Stimulated activated naive CD8-positive, alpha-beta T cell treated with anti-CD3 and anti-CD28 coated beads, Interleukin-15, Interleukin-2, amounts not matched to agents 100 U/mL and 50 U/mL, for 24 hours (primary cell): ENCODE measurements around the gene SPTAN1.
"Not testable (repeated sequence)": the region's sequence is repeated elsewhere in the genome, so short reads cannot be mapped to it uniquely, and the experiment has no call there.

ENCODE experiments used
- ATAC-seq: fragments of 150-1000 bp; cut with Tn5 transposase; one replicate; pipeline ENCODE4 v1.10.0; 2021
- DNase-seq: peaks from one replicate; pipeline ENCODE4 v3.0.0; 2021

The SPTAN1 gene

GRCh38 chr9:128553728-128554127, 1.3 kb downstream of the SPTAN1 start:
- ATAC-seq (no peak), DNase-seq (no peak)

GRCh38 chr9:128554155-128554862, 1.9 kb downstream of the SPTAN1 start:
- ATAC-seq (no peak), DNase-seq (peak; percentile 44)

DNA sequence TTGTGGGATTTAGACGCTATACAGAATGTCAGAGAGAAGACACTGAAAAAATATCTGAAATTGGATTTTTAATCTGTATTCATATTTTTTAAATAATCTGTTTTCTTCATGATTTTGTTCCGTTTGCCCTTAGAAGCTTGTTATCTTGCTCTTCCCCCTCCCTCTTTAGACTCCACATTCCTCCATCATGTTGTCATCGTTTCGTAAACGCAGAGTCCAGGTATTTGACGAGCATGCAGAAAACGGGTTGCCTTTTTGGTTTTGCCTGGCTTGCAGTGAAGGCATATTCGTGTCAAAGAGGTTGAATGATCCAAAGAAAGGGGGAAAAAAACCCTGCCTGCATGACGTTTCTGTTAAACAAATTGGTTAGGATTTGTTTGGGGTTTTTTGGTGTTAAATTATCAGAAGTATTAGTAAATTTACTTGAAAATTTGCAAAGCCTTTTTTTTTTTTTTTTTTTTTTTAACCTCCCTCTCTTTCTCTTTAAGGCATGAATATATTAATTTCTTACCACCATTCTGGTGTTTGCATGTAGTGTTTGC, 2.9 kb downstream of the SPTAN1 start:
- no peak for ATAC-seq
- no peak for DNase-seq

- no peak for DNase-seq
- ATAC-seq: no peak
Measured at GRCh38 chr9:128556276-128556675, 3.9 kb downstream of the SPTAN1 start.

DNA sequence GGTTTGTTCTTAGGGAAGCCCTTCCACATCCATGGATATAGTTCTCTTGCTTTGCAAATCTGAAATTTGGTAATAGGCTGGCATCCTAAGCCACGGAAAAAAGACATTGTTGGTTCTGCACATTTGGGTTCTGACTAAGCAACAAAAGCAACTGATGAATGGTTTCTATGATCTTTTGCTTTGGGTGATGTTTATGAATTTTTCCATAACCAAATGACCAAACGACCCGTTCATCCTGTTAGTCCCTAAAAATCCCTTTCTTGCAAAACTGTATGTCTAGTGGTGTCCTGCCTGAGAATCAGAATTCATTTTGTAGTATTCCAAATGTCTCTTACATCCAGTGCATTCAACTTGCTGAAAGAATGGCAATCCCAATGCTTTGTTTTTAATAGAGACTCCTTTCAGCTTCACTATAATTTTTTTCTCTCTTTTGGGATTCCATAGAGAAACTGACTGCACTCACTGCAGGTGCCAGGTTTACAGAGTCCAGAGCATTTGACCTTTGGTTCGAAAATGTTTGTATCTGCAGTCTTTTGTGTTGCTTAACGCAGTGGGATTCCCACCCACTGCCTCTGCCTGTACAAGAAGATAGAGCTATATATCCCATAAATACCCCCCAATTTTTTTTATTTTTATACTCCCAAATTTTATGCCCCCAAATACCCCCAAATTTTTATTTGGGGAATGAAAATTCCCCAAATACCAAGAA, 4.7 kb downstream of the SPTAN1 start:
- DNase-seq: no peak
- no peak for ATAC-seq

DNA sequence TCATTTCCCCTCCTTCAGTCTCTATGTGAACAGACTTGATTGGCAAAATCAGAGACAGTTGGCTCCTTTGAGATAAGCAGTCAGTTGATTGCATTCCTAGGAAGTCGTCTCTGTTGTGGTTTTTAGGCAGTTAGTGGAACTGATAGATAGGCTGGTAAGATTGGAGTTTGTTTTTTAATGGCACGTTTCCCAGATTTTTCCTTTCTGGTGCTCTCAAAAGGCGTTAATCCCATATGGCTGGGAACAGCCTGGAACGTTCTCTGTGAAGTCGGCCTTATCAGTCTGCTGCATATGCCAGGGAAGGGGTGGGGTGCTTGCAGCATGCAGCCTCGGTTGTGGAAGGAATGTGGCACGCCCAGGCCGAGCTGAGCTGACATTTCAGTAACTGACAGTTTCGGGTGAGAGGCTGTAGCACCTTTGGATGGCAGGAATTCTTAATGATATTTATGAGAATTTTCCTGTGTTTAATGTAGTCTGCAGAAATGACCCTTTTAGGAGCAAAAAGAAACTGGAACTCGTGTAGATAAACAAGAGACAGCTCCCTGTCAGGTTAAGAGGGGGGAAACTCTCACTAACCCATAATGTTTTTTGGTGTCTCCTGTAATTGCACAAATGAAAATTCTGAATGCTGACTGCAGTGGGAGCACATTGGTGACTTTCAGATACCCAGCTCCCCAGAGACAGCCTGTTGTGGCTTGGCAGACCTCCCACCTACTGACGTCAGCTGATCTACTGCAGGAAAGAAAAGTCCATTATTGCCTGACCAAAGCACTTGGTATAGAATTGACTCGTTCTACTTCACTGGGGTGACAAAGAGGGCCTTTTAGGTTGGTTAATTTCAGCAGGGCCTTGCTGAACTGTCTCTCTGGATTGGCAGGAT, 6.3 kb downstream of the SPTAN1 start:
- ATAC-seq (peak; percentile 94), DNase-seq (peak; percentile 78)

DNA sequence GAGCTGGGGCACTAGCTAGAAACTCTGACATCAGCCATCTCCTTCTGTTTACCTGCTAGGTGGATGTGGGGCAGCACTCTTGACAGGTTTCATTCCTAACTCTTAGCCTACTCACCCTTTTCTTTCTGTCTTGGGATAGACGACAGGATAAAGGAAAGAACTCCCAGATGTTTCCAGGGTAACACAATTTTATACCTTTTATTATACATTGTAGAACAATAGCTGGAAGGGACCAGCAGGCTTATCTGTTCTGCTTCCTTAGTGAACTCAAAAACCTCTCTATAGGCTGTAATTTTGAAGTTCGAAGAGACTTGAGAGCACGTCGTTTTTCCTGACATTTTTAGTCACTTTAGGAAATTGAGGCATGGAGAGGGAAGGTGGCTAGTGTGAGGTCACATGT, 13.2 kb downstream of the SPTAN1 start:
- DNase-seq (no peak), ATAC-seq (no peak)

DNA sequence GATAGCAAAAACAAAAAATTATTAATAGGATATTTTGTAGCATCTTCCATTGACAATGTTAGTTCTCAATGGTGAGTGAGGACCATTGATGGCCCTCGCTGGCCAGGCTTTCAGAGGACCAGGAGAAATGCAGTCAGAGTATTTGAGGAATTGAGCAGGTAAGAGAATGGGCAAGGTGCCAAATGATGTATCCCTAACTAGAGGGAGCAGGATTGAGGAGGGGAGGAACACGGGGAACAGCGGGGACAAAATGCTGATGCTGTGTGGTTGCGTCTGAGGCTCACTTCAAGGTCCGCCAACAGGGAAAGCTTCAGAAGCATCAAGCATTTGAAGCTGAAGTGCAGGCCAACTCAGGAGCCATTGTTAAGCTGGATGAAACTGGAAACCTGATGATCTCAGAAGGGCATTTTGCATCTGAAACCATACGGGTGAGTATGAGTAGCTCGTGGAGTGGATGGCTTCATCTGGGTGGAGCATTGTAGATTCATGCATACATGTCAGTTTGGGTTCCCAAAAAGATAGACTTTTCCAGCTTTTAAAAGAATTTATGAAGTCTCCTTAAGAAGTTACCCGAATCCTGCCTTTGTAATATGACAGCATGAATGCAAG, 16.2 kb downstream of the SPTAN1 start:
- DNase-seq (no peak), ATAC-seq (no peak)

DNA sequence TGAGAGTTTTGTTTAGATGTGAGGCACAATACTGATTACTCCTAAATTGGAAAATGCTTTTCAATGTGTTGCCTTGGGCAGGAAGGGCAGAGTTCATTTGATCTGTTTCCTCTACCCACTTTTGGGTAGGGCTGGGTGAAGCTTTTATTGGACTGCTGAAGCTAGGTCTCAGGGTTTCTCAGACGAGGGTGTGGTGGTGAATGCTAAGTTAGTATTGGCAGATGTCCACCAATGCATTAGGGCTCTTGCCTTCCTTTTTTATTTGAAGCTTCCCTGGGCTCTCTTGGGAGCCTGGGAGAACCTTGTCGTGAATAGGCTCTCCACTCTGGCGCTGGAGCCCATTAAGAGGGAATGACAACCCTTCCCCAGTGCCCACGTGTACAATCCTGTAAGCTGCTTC, 23.1 kb downstream of the SPTAN1 start:
- ATAC-seq (no peak), DNase-seq (no peak)

GRCh38 chr9:128575916-128576315, 23.5 kb downstream of the SPTAN1 start:
- ATAC-seq (no peak), DNase-seq (no peak)

DNA sequence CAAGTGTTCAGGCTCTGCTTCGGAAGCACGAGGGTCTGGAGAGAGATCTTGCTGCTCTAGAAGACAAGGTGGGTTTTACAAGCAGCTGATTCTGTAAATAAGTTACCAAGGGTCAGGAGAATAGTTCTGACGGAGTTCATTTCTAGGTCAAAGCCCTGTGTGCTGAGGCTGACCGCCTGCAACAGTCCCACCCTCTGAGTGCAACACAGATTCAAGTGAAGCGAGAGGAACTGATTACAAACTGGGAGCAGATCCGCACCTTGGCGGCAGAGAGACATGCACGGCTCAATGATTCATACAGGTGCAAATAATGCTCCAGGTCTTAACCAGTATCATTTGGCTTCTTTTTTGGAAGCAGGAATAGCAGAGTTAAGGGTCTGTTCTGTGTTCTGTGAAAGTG, 24.8 kb downstream of the SPTAN1 start:
- ATAC-seq (no peak), DNase-seq (no peak)

GRCh38 chr9:128579194-128579593, 26.8 kb downstream of the SPTAN1 start:
- ATAC-seq (no peak), DNase-seq (no peak)

GRCh38 chr9:128580731-128581130, 28.3 kb downstream of the SPTAN1 start:
- ATAC-seq: no peak
- DNase-seq: no peak

DNA sequence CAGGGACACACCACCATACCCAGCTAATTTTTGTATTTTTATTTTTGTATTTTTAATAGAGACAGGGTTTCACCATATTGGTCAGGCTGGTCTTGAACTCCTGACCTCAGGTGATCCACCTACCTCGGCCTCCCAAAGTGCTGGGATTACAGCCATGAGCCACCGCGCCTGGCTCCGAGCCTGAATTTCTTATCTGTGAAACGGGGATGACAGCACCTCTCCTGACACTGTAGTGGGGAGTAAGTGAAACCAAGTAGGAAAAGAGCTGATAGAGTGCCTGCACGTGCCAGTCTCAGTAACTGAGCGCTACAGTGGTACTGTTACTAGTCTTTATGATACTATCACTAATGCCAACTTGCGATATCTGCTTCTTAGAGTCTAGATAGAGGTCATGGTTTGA, 32.8 kb downstream of the SPTAN1 start:
- not testable (repeated sequence) for DNase-seq, ATAC-seq

- ATAC-seq, DNase-seq: not testable (repeated sequence)
Measured at GRCh38 chr9:128586934-128587333, 34.5 kb downstream of the SPTAN1 start.

DNA sequence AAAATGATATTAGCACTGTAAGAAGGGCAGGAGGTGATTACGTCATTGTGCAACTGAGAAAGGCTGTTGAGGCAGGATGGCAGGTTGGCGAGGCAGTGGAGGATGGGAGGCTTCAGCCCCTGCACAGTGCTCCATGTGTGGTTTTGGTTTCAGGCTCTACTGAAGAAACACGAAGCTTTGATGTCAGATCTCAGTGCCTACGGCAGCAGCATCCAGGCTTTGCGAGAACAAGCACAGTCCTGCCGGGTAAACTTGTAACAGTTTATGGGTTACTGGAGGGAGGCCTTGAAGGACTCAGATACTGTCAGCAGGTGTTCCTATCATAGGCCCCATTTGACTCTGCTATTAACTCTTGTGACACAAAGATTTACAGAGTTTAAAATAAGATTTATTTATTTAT, 35.1 kb downstream of the SPTAN1 start:
- peak; percentile 47 for DNase-seq
- ATAC-seq: peak; percentile 93

DNA sequence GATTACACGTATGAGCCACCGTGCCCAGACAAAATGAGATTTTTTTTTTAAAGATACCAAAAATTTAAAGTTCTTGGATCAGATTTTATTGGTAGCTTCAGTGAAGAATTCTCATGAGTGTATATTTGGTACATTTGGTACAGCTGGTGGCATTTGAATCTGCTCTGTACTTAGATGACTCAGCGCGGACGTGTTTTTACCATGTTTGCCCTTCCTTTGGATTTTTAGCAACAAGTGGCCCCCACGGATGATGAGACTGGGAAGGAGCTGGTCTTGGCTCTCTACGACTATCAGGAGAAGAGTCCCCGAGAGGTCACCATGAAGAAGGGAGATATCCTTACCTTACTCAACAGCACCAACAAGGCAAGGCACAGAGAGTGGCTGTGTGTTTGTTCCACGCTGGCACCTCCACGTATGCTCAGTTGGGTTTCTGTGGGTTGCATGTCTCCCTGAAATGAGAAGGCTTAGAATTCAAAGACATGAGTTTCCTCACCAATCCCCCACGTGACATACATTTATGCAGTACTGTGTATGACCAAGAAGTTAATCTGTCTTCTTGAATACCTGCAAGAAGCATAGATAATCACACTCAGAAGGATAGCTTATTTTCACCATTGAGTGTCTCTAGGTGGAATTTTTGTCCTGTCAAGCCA, 36.3 kb downstream of the SPTAN1 start:
- no peak for ATAC-seq

DNA sequence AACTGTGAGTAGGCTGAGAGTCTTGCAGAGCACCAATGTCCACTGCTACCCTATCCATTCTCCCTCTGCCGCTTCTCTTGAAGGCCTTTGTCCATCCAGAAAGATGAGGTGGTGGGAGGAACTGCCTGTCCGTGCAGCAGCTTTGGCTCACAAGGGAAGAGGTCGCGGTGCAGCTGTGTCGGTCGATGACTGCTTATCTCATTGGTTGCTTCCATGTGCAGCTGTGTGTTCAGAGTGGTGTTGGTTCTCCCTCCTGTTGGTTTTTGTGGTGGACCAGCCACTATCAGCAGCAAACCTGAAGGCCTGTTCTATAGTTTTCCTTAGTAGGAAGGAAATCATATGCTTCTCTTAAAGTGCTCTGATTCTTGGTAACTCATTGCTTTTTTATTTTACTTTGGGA, 40.7 kb downstream of the SPTAN1 start:
- ATAC-seq: no peak
- DNase-seq: no peak

More for the DNA sequence above, 36.3 kb downstream of the SPTAN1 start:
- no peak for DNase-seq

DNA sequence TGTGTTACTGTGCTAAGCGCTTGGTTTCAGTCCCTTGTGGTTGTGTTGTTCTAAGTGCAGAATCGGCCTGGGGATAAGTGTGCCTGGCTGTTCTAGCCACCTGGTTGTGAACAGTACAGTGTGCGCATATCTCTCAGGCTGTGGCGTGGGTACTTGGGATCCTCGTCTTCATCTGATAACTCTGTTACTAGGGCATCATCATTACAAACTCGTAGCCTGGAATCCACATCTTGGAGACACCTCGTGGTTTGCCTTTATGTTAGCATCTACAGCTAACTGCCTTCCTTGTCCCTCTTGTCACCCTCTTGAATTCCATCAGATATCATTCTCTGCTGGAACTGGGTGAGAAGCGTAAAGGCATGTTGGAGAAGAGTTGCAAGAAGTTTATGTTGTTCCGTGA, 41.5 kb downstream of the SPTAN1 start:
- ATAC-seq: no peak
- DNase-seq: no peak

DNA sequence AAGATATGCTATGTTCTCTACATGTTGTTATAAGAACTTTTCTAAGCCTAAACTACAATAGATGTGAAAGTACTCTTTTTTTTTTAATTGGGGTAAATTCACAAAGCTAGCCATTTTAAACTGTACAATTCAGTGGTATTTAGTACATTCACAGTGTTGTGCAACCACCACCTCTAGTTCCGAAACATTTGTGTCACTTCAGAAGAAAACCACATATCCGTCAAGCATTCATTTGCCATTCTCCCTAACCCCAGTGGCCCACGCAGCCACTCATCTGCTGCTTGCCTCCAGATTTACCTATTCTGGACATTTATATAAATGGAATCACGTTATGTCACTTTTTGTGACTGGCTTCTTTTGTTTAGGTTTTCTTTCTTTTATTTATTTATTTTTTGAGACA, 43.1 kb downstream of the SPTAN1 start:
- ATAC-seq (no peak), DNase-seq (no peak)

GRCh38 chr9:128600099-128600498, 47.7 kb downstream of the SPTAN1 start:
- DNase-seq: no peak
- no peak for ATAC-seq

DNA sequence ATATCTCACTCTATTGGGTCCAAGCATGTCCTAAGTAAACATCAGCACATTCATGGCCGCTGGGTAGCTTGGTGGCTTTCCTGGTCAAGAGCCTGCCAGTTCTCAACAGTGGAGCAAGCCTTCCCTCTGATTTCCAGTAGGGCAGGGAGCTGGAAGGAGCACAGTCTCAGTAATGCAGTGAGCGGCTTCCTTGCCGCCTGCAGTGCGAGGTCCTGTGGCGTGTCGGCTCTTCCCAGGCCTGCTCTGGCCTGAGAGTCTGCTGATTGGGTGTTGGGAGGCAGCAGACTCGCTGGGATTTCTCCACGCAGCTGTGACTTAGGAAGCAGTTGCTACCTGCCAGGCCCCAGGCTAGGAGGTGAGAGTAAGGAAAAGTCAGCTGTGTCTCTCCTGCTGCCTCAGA, 51.3 kb downstream of the SPTAN1 start:
- DNase-seq (no peak), ATAC-seq (no peak)
